SK-N-SH treated with all-trans-retinoic acid at 6 μM for 48 hours (cell line): ENCODE results near the gene CNST.

Experiments used
- ATAC-seq: fragments of 200-7000 bp; cut with Tn5 transposase; 3 replicates; pipeline ENCODE4 v1.9.1; 2020; ENCODE audit warnings: mild to moderate bottlenecking, moderate library complexity
- ARNTL ChIP-seq: fragments of 450-650 bp; formaldehyde crosslinking; IDR thresholded peaks from 2 replicates; pipeline ENCODE4 v1.5.0; 2020; ENCODE audit warnings: low read depth, mild to moderate bottlenecking, moderate library complexity, borderline replicate concordance
- CSDC2 ChIP-seq: fragments of 250-450 bp; sonication (Bioruptor Pico); IDR thresholded peaks from 2 replicates; pipeline ENCODE4 v1.5.0; 2020; ENCODE audit warnings: mild to moderate bottlenecking, moderate library complexity
- GLIS3 ChIP-seq: fragments of 250-450 bp; sonication (Bioruptor Pico); IDR thresholded peaks from 2 replicates; pipeline ENCODE4 v1.5.0; 2020; ENCODE audit warnings: mild to moderate bottlenecking, moderate library complexity
- ISL1 ChIP-seq: fragments of 250-450 bp; sonication (Bioruptor Pico); IDR thresholded peaks from 2 replicates; pipeline ENCODE4 v2.1.2; 2022; ENCODE audit warnings: mild to moderate bottlenecking, moderate library complexity
- OSR1 ChIP-seq: fragments of 250-450 bp; sonication (Bioruptor Pico); IDR thresholded peaks from 2 replicates; pipeline ENCODE4 v1.8.0; 2022; ENCODE audit warnings: moderate library complexity, mild to moderate bottlenecking, inconsistent platforms
- PPARA ChIP-seq: fragments of 250-450 bp; sonication (Bioruptor Pico); IDR thresholded peaks from 2 replicates; pipeline ENCODE4 v1.5.0; 2020; ENCODE audit warnings: mild to moderate bottlenecking, borderline replicate concordance
- RARB ChIP-seq: fragments of 250-450 bp; sonication (Bioruptor Pico); IDR thresholded peaks from 2 replicates; pipeline ENCODE4 v1.8.0; 2021; ENCODE audit warnings: mild to moderate bottlenecking, moderate library complexity
- SNAI2 ChIP-seq: fragments of 250-450 bp; sonication (Bioruptor Pico); IDR thresholded peaks from 2 replicates; pipeline ENCODE4 v1.5.0; 2020; ENCODE audit warnings: mild to moderate bottlenecking, moderate library complexity
- ZC3H10 ChIP-seq: fragments of 250-450 bp; sonication (Bioruptor Pico); IDR thresholded peaks from 2 replicates; pipeline ENCODE4 v1.5.1; 2021; ENCODE audit warnings: mild to moderate bottlenecking, moderate library complexity
- ZFP3 ChIP-seq: fragments of 250-450 bp; sonication (Bioruptor Pico); IDR thresholded peaks from 2 replicates; pipeline ENCODE4 v1.5.0; 2020; ENCODE audit warnings: mild to moderate bottlenecking, moderate library complexity
- ZFP30 ChIP-seq: fragments of 450-650 bp; formaldehyde crosslinking; IDR thresholded peaks from 2 replicates; pipeline ENCODE4 v1.5.0; 2022; ENCODE audit warnings: mild to moderate bottlenecking, moderate library complexity
- ZNF565 ChIP-seq: fragments of 450-650 bp; formaldehyde crosslinking; conservative IDR thresholded peaks from 2 replicates; pipeline ENCODE4 v1.5.0; 2020; ENCODE audit warnings: low read depth, mild to moderate bottlenecking, moderate library complexity
- ZNF70 ChIP-seq: fragments of 450-650 bp; formaldehyde crosslinking; IDR thresholded peaks from 2 replicates; pipeline ENCODE4 v1.5.0; 2020; ENCODE audit warnings: mild to moderate bottlenecking, moderate library complexity
- ZNF8 ChIP-seq: fragments of 450-650 bp; formaldehyde crosslinking; IDR thresholded peaks from 2 replicates; pipeline ENCODE4 v1.5.0; 2020; ENCODE audit warnings: mild to moderate bottlenecking, moderate library complexity
- TF ChIP-seq, protein P1 (sequence below): fragments of 250-450 bp; sonication (Bioruptor Pico); IDR thresholded peaks from 2 replicates; pipeline ENCODE4 v1.8.0; 2021; ENCODE audit warnings: low read depth, mild to moderate bottlenecking, moderate library complexity, borderline replicate concordance
- TF ChIP-seq, protein P2 (sequence below): fragments of 250-450 bp; sonication (Bioruptor Pico); IDR thresholded peaks from 2 replicates; pipeline ENCODE4 v1.8.0; 2020; ENCODE audit warnings: mild to moderate bottlenecking, moderate library complexity, borderline replicate concordance
- TF ChIP-seq, protein P3 (sequence below): fragments of 250-450 bp; sonication (Bioruptor Pico); IDR thresholded peaks from 2 replicates; pipeline ENCODE4 v1.5.1; 2020; ENCODE audit warnings: low read depth, mild to moderate bottlenecking, moderate library complexity
- TF ChIP-seq, protein P4 (sequence below): fragments of 250-450 bp; sonication (Bioruptor Pico); IDR thresholded peaks from 2 replicates; pipeline ENCODE4 v1.5.0; 2020; ENCODE audit warnings: mild to moderate bottlenecking, moderate library complexity

Gene CNST

DNA sequence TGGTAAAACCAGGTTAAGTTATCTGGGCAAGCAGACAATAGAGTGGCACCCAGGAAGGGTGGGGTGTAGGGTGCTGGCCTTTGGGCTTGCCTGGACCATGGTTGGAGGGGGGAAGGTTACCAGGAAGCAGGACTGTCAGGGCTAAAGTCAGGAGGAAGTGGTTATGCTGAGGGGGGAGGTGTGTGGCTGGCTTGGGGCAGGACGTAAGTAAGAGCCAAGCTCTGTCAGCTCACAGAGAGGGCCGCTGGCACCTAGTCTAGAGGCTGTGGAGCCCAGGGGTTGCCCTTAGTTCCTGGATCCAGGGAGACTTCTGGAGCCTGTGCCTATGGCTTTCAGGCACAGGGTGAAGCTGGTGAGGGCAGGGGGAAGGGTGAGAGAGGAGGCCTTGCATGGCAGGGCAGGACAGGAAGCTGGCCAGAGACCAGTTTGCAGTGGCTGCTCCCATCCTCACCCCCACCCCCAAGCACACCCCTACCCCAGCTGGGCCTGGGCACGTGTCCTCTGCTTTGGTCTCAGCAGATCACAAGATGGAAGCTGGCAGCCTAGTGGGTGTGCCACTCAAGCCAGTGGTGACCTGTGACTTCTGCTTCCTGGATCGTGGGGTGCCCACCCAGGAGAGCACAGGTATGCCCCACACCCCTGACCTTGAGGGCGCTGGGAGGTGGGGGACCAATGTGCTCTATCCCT is 38.7 kb upstream of the CNST start:
- peak; percentile 50 for ATAC-seq

DNA sequence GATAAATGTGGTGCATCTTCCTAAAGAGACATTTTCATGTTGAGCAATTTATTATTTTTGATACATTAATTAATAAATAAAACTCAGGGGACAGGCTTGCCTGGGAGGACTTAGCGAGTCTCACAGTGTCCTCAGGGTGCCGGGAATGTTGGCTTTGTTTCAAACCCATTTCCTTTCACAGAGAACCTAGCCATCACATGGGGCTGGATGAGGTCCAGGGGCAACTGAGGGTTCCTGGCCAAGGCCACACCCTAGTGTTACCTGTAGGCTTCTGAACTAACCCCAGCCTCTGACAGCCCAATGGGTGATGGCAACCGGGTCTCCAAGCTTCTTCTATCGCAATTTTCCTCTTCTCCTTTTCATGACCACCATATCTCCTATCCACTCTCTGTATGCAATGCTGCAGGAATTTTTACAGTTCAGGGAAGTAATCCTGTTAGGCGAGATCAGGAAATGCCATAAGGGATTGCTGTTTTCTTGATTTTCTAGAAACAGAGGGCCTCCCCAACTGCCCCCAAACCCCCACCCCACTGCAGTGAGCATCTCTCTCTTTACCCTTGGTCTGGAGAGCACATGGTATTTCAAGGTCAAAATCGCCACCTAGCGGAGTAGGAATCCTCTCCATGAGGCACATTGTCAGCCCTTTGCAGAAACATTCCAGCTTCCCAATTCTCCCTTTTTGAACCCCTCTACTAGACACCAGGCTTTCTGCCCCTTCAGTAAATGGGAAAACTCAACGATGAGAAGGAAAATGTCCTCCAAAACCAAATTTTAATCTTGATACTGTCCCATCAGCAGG is 37.1 kb upstream of the CNST start:
- no peak for ATAC-seq
- TF ChIP-seq ZFP3 (CRISPR knock-in tag) (no peak), GLIS3 (CRISPR knock-in tag) (no peak), ARNTL (CRISPR knock-in tag) (no peak), ZNF70 (no peak), PPARA (CRISPR knock-in tag) (no peak)
- TF ChIP-seq, protein P1, sequence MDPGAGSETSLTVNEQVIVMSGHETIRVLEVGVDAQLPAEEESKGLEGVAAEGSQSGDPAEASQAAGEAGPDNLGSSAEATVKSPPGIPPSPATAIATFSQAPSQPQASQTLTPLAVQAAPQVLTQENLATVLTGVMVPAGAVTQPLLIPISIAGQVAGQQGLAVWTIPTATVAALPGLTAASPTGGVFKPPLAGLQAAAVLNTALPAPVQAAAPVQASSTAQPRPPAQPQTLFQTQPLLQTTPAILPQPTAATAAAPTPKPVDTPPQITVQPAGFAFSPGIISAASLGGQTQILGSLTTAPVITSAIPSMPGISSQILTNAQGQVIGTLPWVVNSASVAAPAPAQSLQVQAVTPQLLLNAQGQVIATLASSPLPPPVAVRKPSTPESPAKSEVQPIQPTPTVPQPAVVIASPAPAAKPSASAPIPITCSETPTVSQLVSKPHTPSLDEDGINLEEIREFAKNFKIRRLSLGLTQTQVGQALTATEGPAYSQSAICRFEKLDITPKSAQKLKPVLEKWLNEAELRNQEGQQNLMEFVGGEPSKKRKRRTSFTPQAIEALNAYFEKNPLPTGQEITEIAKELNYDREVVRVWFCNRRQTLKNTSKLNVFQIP (CRISPR knock-in tag), result no peak
- TF ChIP-seq, protein P2, sequence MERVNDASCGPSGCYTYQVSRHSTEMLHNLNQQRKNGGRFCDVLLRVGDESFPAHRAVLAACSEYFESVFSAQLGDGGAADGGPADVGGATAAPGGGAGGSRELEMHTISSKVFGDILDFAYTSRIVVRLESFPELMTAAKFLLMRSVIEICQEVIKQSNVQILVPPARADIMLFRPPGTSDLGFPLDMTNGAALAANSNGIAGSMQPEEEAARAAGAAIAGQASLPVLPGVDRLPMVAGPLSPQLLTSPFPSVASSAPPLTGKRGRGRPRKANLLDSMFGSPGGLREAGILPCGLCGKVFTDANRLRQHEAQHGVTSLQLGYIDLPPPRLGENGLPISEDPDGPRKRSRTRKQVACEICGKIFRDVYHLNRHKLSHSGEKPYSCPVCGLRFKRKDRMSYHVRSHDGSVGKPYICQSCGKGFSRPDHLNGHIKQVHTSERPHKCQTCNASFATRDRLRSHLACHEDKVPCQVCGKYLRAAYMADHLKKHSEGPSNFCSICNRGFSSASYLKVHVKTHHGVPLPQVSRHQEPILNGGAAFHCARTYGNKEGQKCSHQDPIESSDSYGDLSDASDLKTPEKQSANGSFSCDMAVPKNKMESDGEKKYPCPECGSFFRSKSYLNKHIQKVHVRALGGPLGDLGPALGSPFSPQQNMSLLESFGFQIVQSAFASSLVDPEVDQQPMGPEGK (CRISPR knock-in tag), result no peak
- TF ChIP-seq, all 23 proteins: peak for 0

More for the DNA sequence above, 38.7 kb upstream of the CNST start:
- TF ChIP-seq PPARA (CRISPR knock-in tag) (no peak), RARB (CRISPR knock-in tag) (no peak), SNAI2 (CRISPR knock-in tag) (no peak), OSR1 (no peak), ZC3H10 (CRISPR knock-in tag) (no peak), ZNF565 (no peak)
- TF ChIP-seq, all 23 proteins: peak for 0

DNA sequence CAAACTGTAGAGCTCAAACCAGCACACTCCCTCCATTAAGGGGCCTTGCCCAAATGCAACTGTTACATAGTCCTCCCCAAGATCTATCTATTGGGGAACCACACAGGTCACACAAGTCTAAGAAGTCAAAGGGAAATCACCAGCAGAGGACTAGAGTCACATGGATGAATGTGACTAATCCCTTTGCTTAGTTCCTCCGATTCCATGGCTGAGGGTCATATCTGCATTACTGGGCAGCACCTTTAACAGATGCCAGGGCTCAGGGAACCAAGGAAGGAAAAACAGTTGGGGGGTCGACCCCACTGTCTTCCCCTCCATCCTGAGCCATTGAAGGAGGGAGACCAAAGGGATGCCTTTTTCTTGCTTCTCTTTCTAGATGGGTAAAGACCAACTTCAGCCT is 35.8 kb upstream of the CNST start:
- ATAC-seq, result no peak
- TF ChIP-seq ZNF565 (no peak), ARNTL (CRISPR knock-in tag) (no peak), ISL1 (CRISPR knock-in tag) (no peak), ZNF8 (CRISPR knock-in tag) (no peak), ZFP30 (CRISPR knock-in tag) (no peak), CSDC2 (no peak)
- TF ChIP-seq, protein P2 (CRISPR knock-in tag), result no peak
- TF ChIP-seq, protein P3, sequence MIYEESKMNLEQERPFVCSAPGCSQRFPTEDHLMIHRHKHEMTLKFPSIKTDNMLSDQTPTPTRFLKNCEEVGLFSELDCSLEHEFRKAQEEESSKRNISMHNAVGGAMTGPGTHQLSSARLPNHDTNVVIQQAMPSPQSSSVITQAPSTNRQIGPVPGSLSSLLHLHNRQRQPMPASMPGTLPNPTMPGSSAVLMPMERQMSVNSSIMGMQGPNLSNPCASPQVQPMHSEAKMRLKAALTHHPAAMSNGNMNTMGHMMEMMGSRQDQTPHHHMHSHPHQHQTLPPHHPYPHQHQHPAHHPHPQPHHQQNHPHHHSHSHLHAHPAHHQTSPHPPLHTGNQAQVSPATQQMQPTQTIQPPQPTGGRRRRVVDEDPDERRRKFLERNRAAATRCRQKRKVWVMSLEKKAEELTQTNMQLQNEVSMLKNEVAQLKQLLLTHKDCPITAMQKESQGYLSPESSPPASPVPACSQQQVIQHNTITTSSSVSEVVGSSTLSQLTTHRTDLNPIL (CRISPR knock-in tag), result no peak
- TF ChIP-seq, protein P4, sequence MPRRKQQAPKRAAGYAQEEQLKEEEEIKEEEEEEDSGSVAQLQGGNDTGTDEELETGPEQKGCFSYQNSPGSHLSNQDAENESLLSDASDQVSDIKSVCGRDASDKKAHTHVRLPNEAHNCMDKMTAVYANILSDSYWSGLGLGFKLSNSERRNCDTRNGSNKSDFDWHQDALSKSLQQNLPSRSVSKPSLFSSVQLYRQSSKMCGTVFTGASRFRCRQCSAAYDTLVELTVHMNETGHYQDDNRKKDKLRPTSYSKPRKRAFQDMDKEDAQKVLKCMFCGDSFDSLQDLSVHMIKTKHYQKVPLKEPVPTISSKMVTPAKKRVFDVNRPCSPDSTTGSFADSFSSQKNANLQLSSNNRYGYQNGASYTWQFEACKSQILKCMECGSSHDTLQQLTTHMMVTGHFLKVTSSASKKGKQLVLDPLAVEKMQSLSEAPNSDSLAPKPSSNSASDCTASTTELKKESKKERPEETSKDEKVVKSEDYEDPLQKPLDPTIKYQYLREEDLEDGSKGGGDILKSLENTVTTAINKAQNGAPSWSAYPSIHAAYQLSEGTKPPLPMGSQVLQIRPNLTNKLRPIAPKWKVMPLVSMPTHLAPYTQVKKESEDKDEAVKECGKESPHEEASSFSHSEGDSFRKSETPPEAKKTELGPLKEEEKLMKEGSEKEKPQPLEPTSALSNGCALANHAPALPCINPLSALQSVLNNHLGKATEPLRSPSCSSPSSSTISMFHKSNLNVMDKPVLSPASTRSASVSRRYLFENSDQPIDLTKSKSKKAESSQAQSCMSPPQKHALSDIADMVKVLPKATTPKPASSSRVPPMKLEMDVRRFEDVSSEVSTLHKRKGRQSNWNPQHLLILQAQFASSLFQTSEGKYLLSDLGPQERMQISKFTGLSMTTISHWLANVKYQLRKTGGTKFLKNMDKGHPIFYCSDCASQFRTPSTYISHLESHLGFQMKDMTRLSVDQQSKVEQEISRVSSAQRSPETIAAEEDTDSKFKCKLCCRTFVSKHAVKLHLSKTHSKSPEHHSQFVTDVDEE (CRISPR knock-in tag), result no peak
